ENCODE results near the gene AUTS2. TPM values are rescaled to one million over a fixed set of nuclear protein-coding genes. Genes with fewer than 3 reads are reported as not detected.

The AUTS2 gene
- total RNA-seq, 1 experiment from 2014 or later = 4.2 TPM

GRCh38 chr7:69817121-69817520 is 218.8 kb downstream of the AUTS2 start:
- no peak for DNase-seq (ENCODE audit: low spot score)

DNA sequence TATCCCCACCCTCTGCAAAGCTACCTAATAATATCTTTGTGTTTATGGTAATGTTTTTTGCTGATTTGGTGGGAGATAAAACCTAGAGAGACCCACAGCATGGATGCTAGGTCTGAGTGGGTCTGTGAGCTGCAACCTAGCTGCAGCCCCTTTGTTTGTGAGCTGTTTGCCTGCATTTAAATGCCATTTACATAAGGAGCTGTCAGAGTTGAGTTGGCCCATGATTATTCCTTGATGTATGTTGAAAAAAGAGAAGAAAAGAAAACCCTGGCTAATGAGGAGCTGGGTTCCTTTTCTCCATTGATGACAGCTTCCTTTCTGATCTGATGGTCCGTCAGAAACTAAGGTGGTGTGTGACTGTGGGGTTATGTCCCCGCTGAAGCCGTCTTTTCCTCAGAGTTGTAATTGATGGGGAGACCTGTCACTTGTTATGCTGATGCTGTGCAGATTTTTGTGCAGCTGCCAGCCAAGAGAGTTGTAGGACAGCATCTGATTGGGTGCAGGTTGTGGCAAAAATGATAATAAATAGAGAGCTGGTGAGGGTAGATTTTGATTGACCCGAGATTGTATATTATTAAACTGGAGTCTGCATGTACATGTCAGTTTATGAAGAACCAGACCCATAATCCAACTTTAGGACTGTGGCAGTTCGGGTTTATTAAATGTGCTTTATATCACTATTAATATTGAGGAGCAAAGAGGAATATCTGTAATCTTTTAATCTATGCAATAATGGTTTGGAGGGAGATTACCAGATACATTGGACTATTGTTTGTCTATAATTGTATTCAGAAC is 219.8 kb downstream of the AUTS2 start:
- DNase-seq (ENCODE audit: low spot score) = no peak

DNA sequence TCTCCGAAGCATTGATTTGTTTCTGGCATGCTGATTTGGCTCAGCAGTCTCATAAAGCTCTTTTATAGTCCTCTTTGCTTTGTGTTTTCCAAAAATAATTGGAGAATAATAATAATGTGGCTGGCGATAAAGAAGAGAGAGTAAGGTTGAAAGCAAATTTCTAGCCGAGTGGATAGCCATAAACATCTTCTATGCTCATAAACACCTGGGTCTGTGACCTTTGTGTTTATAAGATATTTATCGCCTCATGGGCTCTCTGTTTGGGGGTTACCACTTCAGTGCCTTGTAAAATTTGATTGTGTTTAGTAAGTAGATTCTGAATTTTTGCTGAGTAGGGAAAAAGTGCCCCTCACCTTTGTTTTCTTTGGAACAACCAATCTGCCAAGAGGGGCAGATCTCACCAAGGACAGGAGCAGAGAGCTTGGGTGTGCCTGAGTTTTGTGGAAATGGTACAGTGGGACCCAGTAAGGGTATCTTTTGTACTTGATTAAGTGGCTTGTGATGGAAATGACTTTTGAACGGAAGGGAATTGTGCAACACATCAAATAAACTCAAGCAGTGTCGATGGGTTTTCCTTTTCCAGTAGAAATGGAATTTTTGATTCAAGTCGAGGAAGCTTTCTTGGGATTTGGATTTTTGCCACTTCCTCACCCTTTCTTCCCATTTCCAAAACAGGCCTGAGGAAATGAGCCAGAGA is 220.5 kb downstream of the AUTS2 start:
- DNase-seq (ENCODE audit: low spot score) = no peak

DNA sequence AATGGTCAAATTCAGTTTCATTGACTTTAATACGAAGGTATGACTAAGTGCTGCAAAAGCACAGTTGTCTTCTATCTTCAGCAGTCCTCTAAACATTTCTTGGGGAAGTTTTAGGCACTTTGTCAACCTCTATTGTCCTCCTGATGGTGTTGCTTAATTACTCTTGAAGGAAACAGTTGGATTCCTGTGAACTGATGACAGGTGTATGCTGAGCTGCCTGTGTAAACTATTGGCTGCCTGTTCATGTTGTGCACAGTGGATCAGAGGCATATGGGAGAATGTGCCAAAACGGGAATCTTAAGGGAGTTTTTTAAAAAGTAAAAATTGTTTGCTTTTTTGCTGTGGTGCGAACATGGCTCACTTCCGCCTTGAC is 221.0 kb downstream of the AUTS2 start:
- no peak for DNase-seq (ENCODE audit: low spot score)

DNA sequence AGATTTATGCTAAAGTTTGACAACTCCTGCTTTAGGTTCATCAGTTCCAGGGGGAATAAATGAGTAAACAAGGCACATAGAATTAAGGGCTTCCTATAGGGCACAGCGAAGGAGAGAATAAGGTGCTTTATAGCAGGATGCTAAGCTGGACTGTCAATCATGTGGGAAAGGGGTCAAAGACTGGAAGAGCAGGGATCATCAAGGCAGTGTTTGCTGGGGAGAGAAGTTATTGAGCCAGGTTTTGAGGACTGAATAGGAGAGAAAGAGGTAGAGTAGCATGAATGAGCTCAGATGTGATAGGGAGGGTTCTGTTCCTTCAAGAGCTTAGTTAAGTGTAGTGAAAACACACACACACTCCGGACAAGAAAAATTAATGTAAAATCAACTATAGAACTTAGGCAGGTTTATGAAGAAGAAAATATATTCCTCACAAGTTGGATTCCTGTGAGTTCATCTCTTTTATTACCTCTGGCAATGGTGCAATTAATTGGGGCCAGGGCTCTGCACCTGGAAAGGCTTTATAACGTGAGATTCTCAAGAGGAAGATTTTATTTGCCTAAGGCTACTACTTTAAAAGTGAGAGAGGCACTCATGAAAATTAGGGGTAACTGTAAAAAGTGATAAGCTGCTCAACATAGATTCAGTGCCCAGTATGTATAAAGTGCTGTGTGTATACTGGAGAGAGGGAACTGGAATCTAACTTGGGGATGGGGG is 222.4 kb downstream of the AUTS2 start:
- DNase-seq (ENCODE audit: low spot score) = no peak

DNA sequence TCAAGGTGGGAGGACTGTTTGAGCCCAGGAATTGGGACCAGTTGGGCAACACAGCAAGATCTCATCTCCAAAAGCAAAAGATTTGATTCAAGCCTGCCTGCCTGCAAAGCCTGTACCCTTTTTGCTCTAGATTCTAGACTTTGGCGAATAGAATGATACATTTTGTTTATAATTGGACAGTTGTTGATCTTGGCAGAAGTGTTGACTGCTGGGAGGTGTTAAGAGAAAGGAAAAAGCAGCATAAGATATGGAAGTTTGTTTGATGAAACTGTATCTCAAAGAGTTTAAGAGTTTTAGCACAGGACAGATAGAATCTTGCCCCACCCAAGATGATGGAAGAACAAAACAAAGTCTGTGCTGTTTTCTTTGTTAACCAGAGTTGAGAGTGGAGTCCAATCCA is 224.1 kb downstream of the AUTS2 start:
- DNase-seq (ENCODE audit: low spot score) = no peak

DNA sequence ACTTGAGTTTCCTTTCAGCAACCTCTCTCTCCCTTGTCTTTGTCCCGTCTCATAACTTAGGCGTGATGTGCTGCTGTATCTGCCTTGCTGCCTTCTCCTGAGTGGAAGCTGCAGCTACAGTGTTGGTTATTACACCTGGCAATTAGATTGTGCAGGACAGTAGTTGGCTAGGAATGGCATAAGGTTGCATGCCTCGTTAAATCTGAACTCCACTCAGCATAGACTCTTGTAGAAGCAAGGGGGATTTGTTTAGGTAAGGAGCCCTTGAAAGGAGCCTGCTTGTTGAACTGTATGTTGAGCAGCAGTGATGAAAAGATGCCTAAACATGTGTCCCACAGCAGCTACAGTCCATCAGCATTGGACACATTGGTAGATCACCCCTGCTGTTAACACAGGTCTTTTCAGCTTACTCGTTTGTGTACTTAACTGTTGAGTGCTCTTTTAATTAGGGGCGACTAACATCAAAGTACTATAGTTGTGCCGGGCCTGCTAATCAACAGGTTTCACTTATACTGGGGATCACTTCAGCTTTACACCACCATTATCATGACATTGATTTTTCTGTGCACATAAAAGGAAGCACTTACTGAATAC is 225.0 kb downstream of the AUTS2 start:
- DNase-seq (ENCODE audit: low spot score) = no peak

GRCh38 chr7:69825113-69825972 is 227.1 kb downstream of the AUTS2 start:
- no peak for DNase-seq (ENCODE audit: low spot score)

DNA sequence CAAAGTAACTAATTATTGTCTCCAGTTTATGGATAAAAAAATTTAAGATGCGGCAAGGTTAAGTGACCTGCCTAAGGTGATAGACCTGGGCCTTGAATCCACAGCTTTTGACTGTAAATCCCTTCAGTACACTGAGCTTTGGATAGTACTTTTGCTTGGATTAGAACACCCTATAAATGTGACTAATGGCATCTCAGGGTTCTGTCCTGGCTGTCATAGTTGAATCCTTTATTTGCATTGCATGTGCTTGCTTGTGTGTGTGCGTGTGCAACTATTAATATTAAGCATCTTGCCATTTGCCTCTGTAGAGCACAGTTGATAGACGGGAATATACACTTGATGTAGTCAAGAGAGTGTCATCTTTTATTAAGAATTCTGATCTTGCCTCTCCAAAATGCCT is 228.0 kb downstream of the AUTS2 start:
- DNase-seq (ENCODE audit: low spot score) = no peak

DNA sequence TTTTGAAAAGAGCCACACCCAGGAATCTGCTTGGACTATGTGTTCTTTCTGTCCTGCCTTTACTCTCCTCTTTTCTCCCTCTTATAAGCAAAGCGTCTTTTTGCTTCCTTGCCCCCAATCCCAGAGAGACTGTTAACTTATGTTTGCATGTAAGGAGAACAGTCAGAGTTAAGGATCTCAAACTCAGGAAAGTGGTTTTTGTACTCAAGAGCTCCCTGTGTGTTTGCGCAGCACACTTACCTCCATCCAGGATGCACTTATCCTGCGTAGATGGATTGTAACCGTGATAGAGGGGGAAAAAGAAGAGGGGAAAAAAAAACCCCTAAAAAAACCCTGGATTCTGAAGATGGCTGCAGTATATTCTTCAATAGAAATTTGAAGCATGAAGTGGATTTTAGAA is 228.9 kb downstream of the AUTS2 start:
- no peak for DNase-seq (ENCODE audit: low spot score)

DNA sequence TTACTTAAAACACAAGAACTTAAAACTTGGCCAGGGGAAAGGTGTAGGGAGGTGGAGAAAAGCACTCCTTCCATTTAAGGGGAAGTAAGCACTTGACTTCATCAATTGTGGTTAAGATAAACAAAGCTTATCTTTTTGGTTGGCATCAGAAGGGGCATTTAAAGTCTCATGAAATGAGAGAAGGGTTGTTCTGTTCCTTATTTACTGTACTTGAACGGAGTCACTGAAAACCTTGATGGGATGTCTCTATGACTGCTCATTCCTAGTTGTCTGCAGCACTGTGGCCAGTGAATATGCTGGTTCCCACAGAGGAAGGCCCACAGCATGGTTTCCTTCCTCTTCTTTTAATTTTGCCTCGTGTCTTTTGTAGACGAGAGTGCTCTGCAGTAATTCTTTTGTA is 229.3 kb downstream of the AUTS2 start:
- no peak for DNase-seq (ENCODE audit: low spot score)

GRCh38 chr7:69832356-69832755 is 234.1 kb downstream of the AUTS2 start:
- no peak for DNase-seq (ENCODE audit: low spot score)

- DNase-seq (ENCODE audit: low spot score) = no peak
These were observed 235.7 kb downstream of the AUTS2 start for GRCh38 chr7:69833964-69834363.

- no peak for DNase-seq (ENCODE audit: low spot score)
These were observed 238.4 kb downstream of the AUTS2 start for GRCh38 chr7:69836702-69837101.

GRCh38 chr7:69837387-69838068 is 239.3 kb downstream of the AUTS2 start:
- DNase-seq (ENCODE audit: low spot score) = no peak

GRCh38 chr7:69839782-69840181 is 241.5 kb downstream of the AUTS2 start:
- DNase-seq (ENCODE audit: low spot score) = no peak

- DNase-seq (ENCODE audit: low spot score) = no peak
These were observed 242.0 kb downstream of the AUTS2 start for GRCh38 chr7:69840248-69840647.

- no peak for DNase-seq (ENCODE audit: low spot score)
These were observed 245.4 kb downstream of the AUTS2 start for GRCh38 chr7:69843653-69844052.

- no peak for DNase-seq (ENCODE audit: low spot score)
These were observed 246.1 kb downstream of the AUTS2 start for GRCh38 chr7:69844264-69844868.
